HepG2 (cell line): Measurements from ENCODE around the gene NTSR2. TPM values are rescaled to one million over a fixed set of nuclear protein-coding genes. Genes with fewer than 3 reads are reported as not detected.

ENCODE experiments used
- ARNTL ChIP-seq: sonication (generic); formaldehyde crosslinking; IDR thresholded peaks from 2 replicates; pipeline ENCODE4 v1.4.0; 2020; ENCODE audit warnings: mild to moderate bottlenecking, missing genetic modification reagents
- BHLHE40 ChIP-seq: IDR thresholded peaks from 2 replicates; pipeline ENCODE4 v1.6.1; 2011; ENCODE audit warnings: low read length, improper control_type of control experiment
- CCAR2 ChIP-seq: fragments of 200-400 bp; formaldehyde crosslinking; optimal IDR thresholded peaks from 2 replicates; pipeline ENCODE3; 2018; ENCODE audit warnings: low read depth, mild to moderate bottlenecking, low read length, moderate library complexity
- EP300 ChIP-seq, 3 experiments: sonication (generic) in 1 of 3; formaldehyde crosslinking in 1 of 3; IDR thresholded peaks; 2 replicates each; pipeline versions ENCODE4 v1.5.1 to v1.6.1; 2011 to 2020; ENCODE audit warnings: low read depth in 2 of 3, low read length in 2 of 3, borderline replicate concordance in 1 of 3, improper control_type of control experiment in 1 of 3, mild to moderate bottlenecking in 1 of 3, missing genetic modification reagents in 1 of 3, moderate library complexity in 1 of 3
- GLI4 ChIP-seq: sonication (generic); formaldehyde crosslinking; IDR thresholded peaks from 2 replicates; pipeline ENCODE4 v1.5.1; 2020; ENCODE audit warnings: missing genetic modification reagents, mild to moderate bottlenecking, moderate library complexity, borderline replicate concordance
- HNRNPL ChIP-seq: fragments of 200-400 bp; formaldehyde crosslinking; IDR thresholded peaks from 2 replicates; pipeline ENCODE4 v1.6.1; 2017; ENCODE audit warnings: mild to moderate bottlenecking, low read depth, low read length
- KDM1A ChIP-seq: IDR thresholded peaks from 2 replicates; pipeline ENCODE4 v1.6.1; 2016; ENCODE audit warnings: missing compliant biosample characterization
- NFIC ChIP-seq: IDR thresholded peaks from 2 replicates; pipeline ENCODE4 v1.6.1; 2012; ENCODE audit warnings: mild to moderate bottlenecking, low read length, inconsistent platforms
- NR2F6 ChIP-seq, 2 experiments: IDR thresholded peaks; 2 replicates each; pipeline ENCODE4 v1.6.1; 2016; ENCODE audit warnings: antibody characterized with exemption in 1 of 2, mild to moderate bottlenecking in 1 of 2
- RNF2 ChIP-seq: fragments of 450-650 bp; conservative IDR thresholded peaks from 2 replicates; pipeline ENCODE4 v1.6.1; 2016; ENCODE audit warnings: low read depth
- SIN3B ChIP-seq: fragments of 150-350 bp; IDR thresholded peaks from 2 replicates; pipeline ENCODE4 v1.6.1; 2014; ENCODE audit warnings: low read length
- SRSF9 ChIP-seq: fragments of 200-400 bp; formaldehyde crosslinking; IDR thresholded peaks from 2 replicates; pipeline ENCODE4 v1.6.1; 2018; ENCODE audit warnings: borderline replicate concordance, mild to moderate bottlenecking, low read depth, low read length; ENCODE audit not compliant: insufficient read depth, poor library complexity, severe bottlenecking
- TCF12 ChIP-seq, 2 experiments: fragments of 450-650 bp in 1 of 2; sonication (generic) in 1 of 2; formaldehyde crosslinking in 1 of 2; IDR thresholded peaks; 2 replicates each; pipeline versions ENCODE4 v1.6.1 to v1.8.0; 2017 to 2022; ENCODE audit warnings: antibody characterized with exemption in 1 of 2, mild to moderate bottlenecking in 1 of 2, missing genetic modification reagents in 1 of 2, moderate library complexity in 1 of 2
- ZNF644 ChIP-seq: IDR thresholded peaks from 2 replicates; pipeline ENCODE4 v1.6.1; 2016; ENCODE audit warnings: low read depth
- ZNF747 ChIP-seq: sonication (generic); formaldehyde crosslinking; IDR thresholded peaks from 2 replicates; pipeline ENCODE4 v1.8.1; 2023; ENCODE audit warnings: missing genetic modification reagents, mild to moderate bottlenecking, borderline replicate concordance
- ZNF772 ChIP-seq: sonication (generic); formaldehyde crosslinking; IDR thresholded peaks from 2 replicates; pipeline ENCODE4 v1.5.0; 2020; ENCODE audit warnings: mild to moderate bottlenecking, missing genetic modification reagents
- ZNF782 ChIP-seq: sonication (generic); formaldehyde crosslinking; IDR thresholded peaks from 2 replicates; pipeline ENCODE4 v1.4.0; 2020; ENCODE audit warnings: missing genetic modification reagents, mild to moderate bottlenecking, borderline replicate concordance
- polyA plus RNA-seq, 8 experiments: library from polyadenylated mRNA; depleted of rRNA in 3 of 8; stranded (reverse) in 7 of 8; unstranded in 1 of 8; fragments of >200 nt; fragmentation: Illumina TruSeq in 4 of 8; extraction: Trizol in 4 of 8; gene quantifications; 2 replicates each; pipeline versions ENCODE4 v1.2.1 to v1.2.3, GENCODE V29; 2011 to 2016; ENCODE audit warnings: low read depth in 4 of 8, missing spikeins in 1 of 8, mixed read lengths in 1 of 8; ENCODE audit not compliant: insufficient read depth in 1 of 8
- total RNA-seq, 5 experiments: library from RNA; depleted of rRNA; stranded (reverse); fragments of >200 nt; fragmentation: Illumina TruSeq; extraction: Trizol; gene quantifications; 2 replicates each; pipeline ENCODE4 v1.2.3, GENCODE V29; 2016; ENCODE audit warnings: low read depth in 1 of 5
- TF ChIP-seq, protein P1 (sequence below): sonication (generic); formaldehyde crosslinking; conservative IDR thresholded peaks from 2 replicates; pipeline ENCODE4 v1.4.0; 2020; ENCODE audit warnings: missing genetic modification reagents
- TF ChIP-seq, protein P2 (sequence below): sonication (generic); formaldehyde crosslinking; IDR thresholded peaks from 2 replicates; pipeline ENCODE4 v1.5.0; 2020; ENCODE audit warnings: missing genetic modification reagents
- TF ChIP-seq, protein P3 (sequence below): sonication (generic); formaldehyde crosslinking; IDR thresholded peaks from 2 replicates; pipeline ENCODE4 v1.5.0; 2020; ENCODE audit warnings: mild to moderate bottlenecking, missing genetic modification reagents
- TF ChIP-seq, protein P4 (sequence below): sonication (generic); formaldehyde crosslinking; IDR thresholded peaks from 2 replicates; pipeline ENCODE4 v1.9.0; 2022; ENCODE audit warnings: low read depth, missing genetic modification reagents

Gene NTSR2
- total and polyA plus RNA-seq, 2 of the 13 experiments (the other 11 are each of a cell fraction or from before 2014, with no cell fraction given), result not detected

DNA sequence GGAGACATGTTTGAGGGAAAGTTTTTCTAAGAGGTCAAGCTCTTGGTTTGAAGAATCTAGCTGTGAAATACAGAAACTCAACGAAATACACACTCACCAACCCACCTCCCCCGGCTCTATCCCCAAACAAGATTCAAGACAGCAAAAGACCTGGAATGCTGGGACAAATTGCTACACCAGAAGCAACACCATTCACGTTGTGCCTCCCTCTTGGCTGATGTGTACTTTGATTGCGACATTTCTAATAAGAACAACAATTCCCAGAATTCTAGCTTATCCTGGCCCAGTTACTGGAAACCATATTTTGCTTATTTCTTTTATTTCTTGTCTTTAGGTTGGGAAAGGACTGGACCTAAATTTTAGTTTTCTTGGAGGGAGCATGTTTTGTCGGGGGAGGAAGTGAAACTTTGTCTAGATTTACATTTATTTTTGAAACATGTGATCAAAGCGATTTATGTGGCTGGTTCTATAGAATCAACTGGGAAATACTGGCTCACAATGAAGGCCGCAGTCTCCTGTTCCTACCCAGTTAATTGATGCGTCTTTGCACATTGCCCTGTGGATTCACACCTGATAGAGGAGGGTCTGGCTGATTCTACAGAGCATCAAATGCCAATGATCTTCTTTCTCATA lies 46.8 kb upstream of the NTSR2 start (continued):
- TF ChIP-seq, protein P1, sequence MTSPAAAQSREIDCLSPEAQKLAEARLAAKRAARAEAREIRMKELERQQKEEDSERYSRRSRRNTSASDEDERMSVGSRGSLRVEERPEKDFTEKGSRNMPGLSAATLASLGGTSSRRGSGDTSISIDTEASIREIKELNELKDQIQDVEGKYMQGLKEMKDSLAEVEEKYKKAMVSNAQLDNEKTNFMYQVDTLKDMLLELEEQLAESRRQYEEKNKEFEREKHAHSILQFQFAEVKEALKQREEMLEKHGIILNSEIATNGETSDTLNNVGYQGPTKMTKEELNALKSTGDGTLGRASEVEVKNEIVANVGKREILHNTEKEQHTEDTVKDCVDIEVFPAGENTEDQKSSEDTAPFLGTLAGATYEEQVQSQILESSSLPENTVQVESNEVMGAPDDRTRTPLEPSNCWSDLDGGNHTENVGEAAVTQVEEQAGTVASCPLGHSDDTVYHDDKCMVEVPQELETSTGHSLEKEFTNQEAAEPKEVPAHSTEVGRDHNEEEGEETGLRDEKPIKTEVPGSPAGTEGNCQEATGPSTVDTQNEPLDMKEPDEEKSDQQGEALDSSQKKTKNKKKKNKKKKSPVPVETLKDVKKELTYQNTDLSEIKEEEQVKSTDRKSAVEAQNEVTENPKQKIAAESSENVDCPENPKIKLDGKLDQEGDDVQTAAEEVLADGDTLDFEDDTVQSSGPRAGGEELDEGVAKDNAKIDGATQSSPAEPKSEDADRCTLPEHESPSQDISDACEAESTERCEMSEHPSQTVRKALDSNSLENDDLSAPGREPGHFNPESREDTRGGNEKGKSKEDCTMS (CRISPR knock-in tag), result no peak
- TF ChIP-seq ZNF644 (CRISPR knock-in tag) (peak; percentile 73; the same call in 1 of the 2 replicates), ARNTL (no peak), ZNF772 (no peak), ZNF782 (CRISPR knock-in tag) (no peak), SIN3B (no peak), RNF2 (no peak), EP300 (IDR thresholded peaks at IDR 0.05; ENCODE audit: low read depth in 2 of 2, low read length in 2 of 2) (peak in 1 of 2 experiments; percentile 42; a peak in 2 of 4 replicates), EP300 (CRISPR knock-in tag; IDR thresholded peaks at IDR 0.05; ENCODE audit: borderline replicate concordance) (no peak), GLI4 (CRISPR knock-in tag) (no peak), BHLHE40 (no peak), HNRNPL (no peak), SRSF9 (no peak), NFIC (no peak), CCAR2 (no peak), NR2F6 (IDR thresholded peaks at IDR 0.05) (no peak), NR2F6 (CRISPR knock-in tag; IDR thresholded peaks at IDR 0.05) (peak; percentile 36; the same call in 1 of the 2 replicates), KDM1A (CRISPR knock-in tag) (no peak), TCF12 (IDR thresholded peaks at IDR 0.05) (no peak), TCF12 (CRISPR knock-in tag; IDR thresholded peaks at IDR 0.05) (no peak), ZNF747 (CRISPR knock-in tag) (0 out of 2 replicates have a peak, but pooled peaks have one; percentile 16)
- TF ChIP-seq, protein P2, sequence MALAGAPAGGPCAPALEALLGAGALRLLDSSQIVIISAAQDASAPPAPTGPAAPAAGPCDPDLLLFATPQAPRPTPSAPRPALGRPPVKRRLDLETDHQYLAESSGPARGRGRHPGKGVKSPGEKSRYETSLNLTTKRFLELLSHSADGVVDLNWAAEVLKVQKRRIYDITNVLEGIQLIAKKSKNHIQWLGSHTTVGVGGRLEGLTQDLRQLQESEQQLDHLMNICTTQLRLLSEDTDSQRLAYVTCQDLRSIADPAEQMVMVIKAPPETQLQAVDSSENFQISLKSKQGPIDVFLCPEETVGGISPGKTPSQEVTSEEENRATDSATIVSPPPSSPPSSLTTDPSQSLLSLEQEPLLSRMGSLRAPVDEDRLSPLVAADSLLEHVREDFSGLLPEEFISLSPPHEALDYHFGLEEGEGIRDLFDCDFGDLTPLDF (CRISPR knock-in tag), result no peak
- TF ChIP-seq, protein P3, sequence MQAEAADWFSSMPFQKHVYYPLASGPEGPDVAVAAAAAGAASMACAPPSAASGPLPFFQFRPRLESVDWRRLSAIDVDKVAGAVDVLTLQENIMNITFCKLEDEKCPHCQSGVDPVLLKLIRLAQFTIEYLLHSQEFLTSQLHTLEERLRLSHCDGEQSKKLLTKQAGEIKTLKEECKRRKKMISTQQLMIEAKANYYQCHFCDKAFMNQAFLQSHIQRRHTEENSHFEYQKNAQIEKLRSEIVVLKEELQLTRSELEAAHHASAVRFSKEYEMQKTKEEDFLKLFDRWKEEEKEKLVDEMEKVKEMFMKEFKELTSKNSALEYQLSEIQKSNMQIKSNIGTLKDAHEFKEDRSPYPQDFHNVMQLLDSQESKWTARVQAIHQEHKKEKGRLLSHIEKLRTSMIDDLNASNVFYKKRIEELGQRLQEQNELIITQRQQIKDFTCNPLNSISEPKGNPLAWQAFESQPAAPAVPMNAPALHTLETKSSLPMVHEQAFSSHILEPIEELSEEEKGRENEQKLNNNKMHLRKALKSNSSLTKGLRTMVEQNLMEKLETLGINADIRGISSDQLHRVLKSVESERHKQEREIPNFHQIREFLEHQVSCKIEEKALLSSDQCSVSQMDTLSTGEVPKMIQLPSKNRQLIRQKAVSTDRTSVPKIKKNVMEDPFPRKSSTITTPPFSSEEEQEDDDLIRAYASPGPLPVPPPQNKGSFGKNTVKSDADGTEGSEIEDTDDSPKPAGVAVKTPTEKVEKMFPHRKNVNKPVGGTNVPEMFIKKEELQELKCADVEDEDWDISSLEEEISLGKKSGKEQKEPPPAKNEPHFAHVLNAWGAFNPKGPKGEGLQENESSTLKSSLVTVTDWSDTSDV (CRISPR knock-in tag), result no peak
- TF ChIP-seq, protein P4, sequence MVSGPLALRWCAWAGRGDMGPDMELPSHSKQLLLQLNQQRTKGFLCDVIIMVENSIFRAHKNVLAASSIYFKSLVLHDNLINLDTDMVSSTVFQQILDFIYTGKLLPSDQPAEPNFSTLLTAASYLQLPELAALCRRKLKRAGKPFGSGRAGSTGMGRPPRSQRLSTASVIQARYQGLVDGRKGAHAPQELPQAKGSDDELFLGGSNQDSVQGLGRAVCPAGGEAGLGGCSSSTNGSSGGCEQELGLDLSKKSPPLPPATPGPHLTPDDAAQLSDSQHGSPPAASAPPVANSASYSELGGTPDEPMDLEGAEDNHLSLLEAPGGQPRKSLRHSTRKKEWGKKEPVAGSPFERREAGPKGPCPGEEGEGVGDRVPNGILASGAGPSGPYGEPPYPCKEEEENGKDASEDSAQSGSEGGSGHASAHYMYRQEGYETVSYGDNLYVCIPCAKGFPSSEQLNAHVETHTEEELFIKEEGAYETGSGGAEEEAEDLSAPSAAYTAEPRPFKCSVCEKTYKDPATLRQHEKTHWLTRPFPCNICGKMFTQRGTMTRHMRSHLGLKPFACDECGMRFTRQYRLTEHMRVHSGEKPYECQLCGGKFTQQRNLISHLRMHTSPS (CRISPR knock-in tag), result no peak
